Measurements from ENCODE around the gene TGFB3.
"Not testable (repeated sequence)": the region's sequence is repeated elsewhere in the genome, so short reads cannot be mapped to it uniquely, and the experiment has no call there.

Gene TGFB3

DNA sequence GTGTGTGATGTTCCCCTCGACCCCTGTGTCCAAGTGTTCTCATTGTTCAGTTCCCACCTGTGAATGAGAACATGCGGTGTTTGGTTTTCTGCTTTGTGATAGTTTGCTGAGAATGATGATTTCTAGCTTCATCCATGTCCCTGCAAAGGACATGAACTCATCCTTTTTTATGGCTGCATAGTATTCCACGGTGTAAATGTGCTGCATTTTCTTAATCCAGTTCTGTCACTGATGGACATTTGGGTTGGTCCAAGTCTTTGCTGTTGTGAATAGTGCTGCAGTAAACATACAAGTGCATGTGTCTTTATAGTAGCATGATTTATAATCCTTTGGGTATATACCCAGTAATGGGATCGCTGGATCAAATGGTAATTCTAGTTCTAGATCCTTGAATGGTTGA, 61.4 kb downstream of the TGFB3 start:
- H3K4me3 ChIP-seq (ENCODE audit: low read length); DNase-seq (ENCODE audit: low read depth); H3K9me3 ChIP-seq (ENCODE audit: control insufficient read depth, low read length); H3K9ac ChIP-seq (ENCODE audit: low read length); H3K27me3 ChIP-seq (replicated peaks; ENCODE audit: control insufficient read depth, insufficient read depth, low read length); H3K4me1 ChIP-seq (ENCODE audit: control insufficient read depth, insufficient read depth, low read length); H3K36me3 ChIP-seq (ENCODE audit: control insufficient read depth, insufficient read depth, low read length, severe bottlenecking): not testable (repeated sequence)

DNA sequence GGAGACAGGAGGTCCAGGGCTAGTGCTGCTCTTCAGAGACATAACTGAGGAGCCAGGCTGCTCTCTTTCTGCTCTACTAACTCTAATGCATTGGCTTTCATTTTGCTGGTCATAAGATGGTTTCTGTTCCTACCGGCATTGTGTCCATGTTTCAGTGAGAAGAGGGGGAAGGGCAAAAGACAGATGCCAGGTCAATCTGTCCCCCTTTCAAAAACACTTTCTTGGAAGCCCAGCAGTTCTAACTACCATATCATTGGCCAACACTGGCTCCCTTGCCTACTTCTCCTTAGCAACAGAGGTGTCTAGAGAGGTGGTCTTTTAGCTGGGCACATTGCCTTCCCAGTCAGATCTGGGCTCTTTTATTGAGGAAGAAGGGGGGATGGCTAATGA, 63.9 kb downstream of the TGFB3 start:
- Histone ChIP-seq H3K27me3 (replicated peaks; ENCODE audit: control insufficient read depth, insufficient read depth, low read length) (no peaks in the 10 kb centered on the region), H3K4me3 (ENCODE audit: low read length) (no peak overlapping the region), H3K36me3 (ENCODE audit: control insufficient read depth, insufficient read depth, low read length, severe bottlenecking) (no peaks in the 10 kb centered on the region), H3K9me3 (ENCODE audit: control insufficient read depth, low read length) (no peaks in the 10 kb centered on the region), H3K4me1 (ENCODE audit: control insufficient read depth, insufficient read depth, low read length) (no peaks in the 10 kb centered on the region), H3K9ac (ENCODE audit: low read length) (no peak overlapping the region)
- DNase-seq (ENCODE audit: low read depth) = no peak

DNA sequence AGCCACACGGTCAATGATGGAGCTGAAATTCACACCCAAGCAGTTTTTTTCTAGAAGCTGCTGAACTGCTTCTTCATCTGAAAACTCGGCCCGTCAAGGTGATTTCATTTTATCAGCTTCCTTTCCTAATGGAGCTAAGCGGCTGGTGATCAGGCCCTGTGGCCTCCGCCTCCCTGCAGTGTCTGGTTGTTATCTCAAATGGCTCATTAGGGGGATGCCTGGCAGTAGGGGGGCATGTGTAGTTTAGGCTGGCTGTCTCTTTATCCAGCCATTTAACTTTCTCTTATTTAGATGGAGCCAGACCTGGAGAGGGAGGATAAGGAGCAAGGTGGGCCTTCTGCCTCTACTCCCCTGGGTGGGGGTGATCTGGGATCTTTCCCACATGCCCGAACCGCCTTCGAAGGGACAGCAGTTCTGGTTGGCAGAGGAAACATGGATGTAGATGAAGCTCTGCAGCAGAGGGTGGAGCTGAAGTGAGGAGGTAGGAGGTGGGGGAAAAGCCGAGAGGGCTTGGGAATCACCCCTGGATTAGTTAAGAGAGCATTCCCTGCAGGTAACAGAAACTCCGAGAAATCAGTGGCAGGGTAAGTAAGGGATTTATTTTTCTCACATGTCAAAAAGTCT, 64.4 kb downstream of the TGFB3 start:
- Histone ChIP-seq H3K9me3 (ENCODE audit: control insufficient read depth, low read length) (no peaks in the 10 kb centered on the region), H3K4me1 (ENCODE audit: control insufficient read depth, insufficient read depth, low read length) (no peaks in the 10 kb centered on the region)
- no peak for DNase-seq (ENCODE audit: low read depth)

DNA sequence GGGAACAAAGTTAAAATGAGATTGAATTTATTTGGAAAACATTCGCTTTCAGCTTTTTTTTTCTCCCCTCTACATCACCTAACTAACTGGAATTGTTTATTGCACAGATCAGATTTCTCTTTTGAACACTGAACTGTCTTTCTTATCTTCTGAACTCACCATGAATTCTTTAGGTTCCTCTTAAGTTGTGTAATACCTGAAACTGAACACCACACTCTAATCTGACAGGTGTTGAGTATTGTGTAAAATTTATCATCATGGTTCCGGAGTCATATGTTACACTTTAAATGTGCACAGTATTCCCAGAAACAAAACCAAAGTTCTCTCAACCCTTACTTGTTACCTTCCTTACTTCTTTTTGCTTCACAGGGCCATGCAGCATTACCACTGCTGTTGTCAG, 66.8 kb downstream of the TGFB3 start:
- Histone ChIP-seq H3K36me3 (ENCODE audit: control insufficient read depth, insufficient read depth, low read length, severe bottlenecking) (no peaks in the 10 kb centered on the region), H3K4me3 (ENCODE audit: low read length) (no peak overlapping the region), H3K27me3 (replicated peaks; ENCODE audit: control insufficient read depth, insufficient read depth, low read length) (no peaks in the 10 kb centered on the region), H3K4me1 (ENCODE audit: control insufficient read depth, insufficient read depth, low read length) (no peaks in the 10 kb centered on the region), H3K9ac (ENCODE audit: low read length) (no peak overlapping the region), H3K9me3 (ENCODE audit: control insufficient read depth, low read length) (no peaks in the 10 kb centered on the region)
- no peak for DNase-seq (ENCODE audit: low read depth)

More for the DNA sequence above, 64.4 kb downstream of the TGFB3 start:
- no peaks in the 10 kb centered on the region for H3K27me3 ChIP-seq (replicated peaks; ENCODE audit: control insufficient read depth, insufficient read depth, low read length)
- H3K9ac ChIP-seq (ENCODE audit: low read length) = no peak overlapping the region
- H3K4me3 ChIP-seq (ENCODE audit: low read length) = no peak overlapping the region
- no peaks in the 10 kb centered on the region for H3K36me3 ChIP-seq (ENCODE audit: control insufficient read depth, insufficient read depth, low read length, severe bottlenecking)

DNA sequence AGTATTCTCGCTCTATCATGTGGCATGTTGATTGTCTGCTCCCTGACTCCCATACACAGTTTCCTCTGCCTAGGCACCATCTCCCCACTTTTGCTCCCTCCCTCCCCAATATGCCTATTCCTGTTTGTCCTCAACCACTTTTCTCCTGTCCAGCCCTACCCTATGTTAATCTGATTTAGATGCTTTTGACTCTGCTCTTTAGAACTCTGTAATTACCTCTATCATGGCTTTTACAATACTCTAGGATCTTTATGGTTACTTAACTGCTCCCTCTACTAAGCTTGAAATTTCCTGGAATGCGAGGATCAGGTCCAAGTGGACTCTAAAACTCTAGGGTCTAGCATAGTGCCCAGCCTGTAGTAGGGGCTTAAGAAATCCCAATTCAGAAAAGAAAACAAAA, 68.6 kb downstream of the TGFB3 start:
- H3K9ac ChIP-seq (ENCODE audit: low read length) = no peak overlapping the region
- DNase-seq (ENCODE audit: low read depth) = no peak

DNA sequence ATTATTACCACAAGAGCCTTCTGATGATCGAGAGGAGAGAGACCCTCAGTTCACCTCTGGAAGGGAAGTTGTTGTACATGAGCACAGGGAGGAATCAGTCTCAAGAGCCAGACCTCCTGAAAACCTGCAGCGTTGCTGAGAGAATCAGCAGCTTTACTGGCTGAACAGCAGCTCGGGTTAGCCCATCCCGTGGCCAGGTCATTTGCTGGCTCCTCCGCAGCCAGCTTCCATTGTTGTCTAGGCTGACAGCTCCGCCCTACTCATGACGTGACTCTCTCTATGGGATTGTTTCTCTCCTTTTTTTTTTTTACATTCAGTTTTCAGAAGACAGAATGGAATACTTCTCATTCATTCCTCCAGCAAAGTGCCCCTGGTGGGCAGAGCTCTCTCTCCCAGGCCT, 69.9 kb downstream of the TGFB3 start:
- Histone ChIP-seq H3K4me1 (ENCODE audit: control insufficient read depth, insufficient read depth, low read length) (no peaks in the 10 kb centered on the region), H3K27me3 (replicated peaks; ENCODE audit: control insufficient read depth, insufficient read depth, low read length) (no peaks in the 10 kb centered on the region), H3K4me3 (ENCODE audit: low read length) (no peak overlapping the region), H3K9me3 (ENCODE audit: control insufficient read depth, low read length) (no peaks in the 10 kb centered on the region), H3K9ac (ENCODE audit: low read length) (no peak overlapping the region), H3K36me3 (ENCODE audit: control insufficient read depth, insufficient read depth, low read length, severe bottlenecking) (no peaks in the 10 kb centered on the region)
- DNase-seq (ENCODE audit: low read depth) = no peak

More for the DNA sequence above, 68.6 kb downstream of the TGFB3 start:
- Histone ChIP-seq H3K36me3 (ENCODE audit: control insufficient read depth, insufficient read depth, low read length, severe bottlenecking) (no peaks in the 10 kb centered on the region), H3K27me3 (replicated peaks; ENCODE audit: control insufficient read depth, insufficient read depth, low read length) (no peaks in the 10 kb centered on the region), H3K9me3 (ENCODE audit: control insufficient read depth, low read length) (no peaks in the 10 kb centered on the region), H3K4me1 (ENCODE audit: control insufficient read depth, insufficient read depth, low read length) (no peaks in the 10 kb centered on the region), H3K4me3 (ENCODE audit: low read length) (no peak overlapping the region)

DNA sequence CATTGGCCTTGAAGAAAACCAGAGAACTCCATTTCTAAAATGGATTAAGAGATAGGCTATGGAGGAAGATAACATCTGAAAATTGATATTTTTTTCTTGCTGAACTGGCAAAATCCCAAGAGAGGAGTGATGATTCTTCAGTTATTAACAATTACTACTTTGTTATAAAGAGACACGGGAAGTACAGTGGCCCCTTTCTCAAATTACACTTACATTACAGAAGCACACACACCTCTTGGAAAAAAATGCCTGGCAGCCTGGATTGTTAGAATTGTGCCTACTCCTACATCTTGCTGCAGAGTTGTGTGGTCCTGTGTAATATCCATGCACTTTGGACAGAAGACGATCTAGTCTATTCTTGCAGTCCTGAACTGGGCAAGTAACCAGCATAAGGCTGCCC, 71.7 kb downstream of the TGFB3 start:
- H3K9me3 ChIP-seq (ENCODE audit: control insufficient read depth, low read length) = no peaks in the 10 kb centered on the region
- H3K27me3 ChIP-seq (replicated peaks; ENCODE audit: control insufficient read depth, insufficient read depth, low read length) = no peaks in the 10 kb centered on the region
- no peak overlapping the region for H3K4me3 ChIP-seq (ENCODE audit: low read length)
- no peak for DNase-seq (ENCODE audit: low read depth)
- peaks cover 6% of the 10 kb centered on the region for H3K4me1 ChIP-seq (ENCODE audit: control insufficient read depth, insufficient read depth, low read length)
- H3K9ac ChIP-seq (ENCODE audit: low read length) = no peak overlapping the region
- H3K36me3 ChIP-seq (ENCODE audit: control insufficient read depth, insufficient read depth, low read length, severe bottlenecking) = no peaks in the 10 kb centered on the region

DNA sequence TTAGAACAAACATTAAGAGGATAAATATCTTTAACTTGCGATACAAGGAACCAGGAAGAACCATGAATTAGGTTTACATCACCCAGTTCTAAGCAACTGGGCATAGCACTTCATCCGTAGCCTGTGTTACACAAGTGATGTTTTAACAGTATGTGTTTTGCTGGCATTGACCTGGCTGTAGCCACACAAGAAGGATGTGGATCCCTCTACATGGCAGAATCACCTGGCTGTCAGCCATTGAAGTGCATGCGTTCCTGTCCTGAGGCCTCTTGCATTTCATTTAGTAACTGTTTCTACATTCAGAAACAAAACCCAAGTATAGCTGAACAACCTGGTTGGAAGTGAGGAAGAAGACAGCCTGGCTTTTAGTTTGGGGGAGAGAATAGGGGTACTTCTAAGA, 72.2 kb downstream of the TGFB3 start:
- Histone ChIP-seq H3K36me3 (ENCODE audit: control insufficient read depth, insufficient read depth, low read length, severe bottlenecking) (no peaks in the 10 kb centered on the region), H3K4me1 (ENCODE audit: control insufficient read depth, insufficient read depth, low read length) (peaks cover 7% of the 10 kb centered on the region), H3K27me3 (replicated peaks; ENCODE audit: control insufficient read depth, insufficient read depth, low read length) (no peaks in the 10 kb centered on the region), H3K9ac (ENCODE audit: low read length) (no peak overlapping the region), H3K4me3 (ENCODE audit: low read length) (no peak overlapping the region), H3K9me3 (ENCODE audit: control insufficient read depth, low read length) (no peaks in the 10 kb centered on the region)
- DNase-seq (ENCODE audit: low read depth) = no peak
